Mammary epithelial cell (primary cell): ENCODE data around the gene AGER.

Source experiments
- EZH2 ChIP-seq: IDR thresholded peaks from 2 replicates; pipeline ENCODE4 v1.6.1; 2012; ENCODE audit warnings: low read length, inconsistent platforms, borderline replicate concordance
- TF ChIP-seq, protein P1 (sequence below), 2 donors: IDR thresholded peaks in 1 of 2; conservative IDR thresholded peaks in 1 of 2; 2 replicates each; pipeline ENCODE4 v1.5.1; 2011 to 2012; ENCODE audit warnings: inconsistent platforms in 2 of 2, low read length in 2 of 2, mild to moderate bottlenecking in 2 of 2, control low read depth in 1 of 2, low read depth in 1 of 2; ENCODE audit not compliant: insufficient read depth in 1 of 2; ENCODE audit errors: extremely low read depth in 1 of 2

DNA sequence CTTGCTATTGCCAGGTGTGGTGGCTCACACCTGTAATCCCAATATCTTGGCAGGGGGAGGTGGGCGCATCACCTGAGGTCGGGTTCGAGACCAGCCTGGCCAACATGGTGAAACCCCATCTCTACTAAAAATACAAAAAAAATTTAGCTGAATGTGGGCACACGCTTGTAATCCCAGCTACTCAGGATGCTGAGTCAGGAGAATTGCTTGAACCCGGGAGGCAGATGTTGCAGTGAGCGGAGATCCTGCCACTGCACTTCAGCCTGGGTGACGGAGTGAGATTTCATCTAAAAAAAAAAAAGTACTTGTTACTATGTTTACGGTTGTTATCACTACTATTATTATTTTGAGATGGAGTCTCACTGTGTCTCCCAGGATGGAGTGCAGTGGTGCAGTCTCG, 27.2 kb downstream of the AGER start:
- TF ChIP-seq, protein P1, sequence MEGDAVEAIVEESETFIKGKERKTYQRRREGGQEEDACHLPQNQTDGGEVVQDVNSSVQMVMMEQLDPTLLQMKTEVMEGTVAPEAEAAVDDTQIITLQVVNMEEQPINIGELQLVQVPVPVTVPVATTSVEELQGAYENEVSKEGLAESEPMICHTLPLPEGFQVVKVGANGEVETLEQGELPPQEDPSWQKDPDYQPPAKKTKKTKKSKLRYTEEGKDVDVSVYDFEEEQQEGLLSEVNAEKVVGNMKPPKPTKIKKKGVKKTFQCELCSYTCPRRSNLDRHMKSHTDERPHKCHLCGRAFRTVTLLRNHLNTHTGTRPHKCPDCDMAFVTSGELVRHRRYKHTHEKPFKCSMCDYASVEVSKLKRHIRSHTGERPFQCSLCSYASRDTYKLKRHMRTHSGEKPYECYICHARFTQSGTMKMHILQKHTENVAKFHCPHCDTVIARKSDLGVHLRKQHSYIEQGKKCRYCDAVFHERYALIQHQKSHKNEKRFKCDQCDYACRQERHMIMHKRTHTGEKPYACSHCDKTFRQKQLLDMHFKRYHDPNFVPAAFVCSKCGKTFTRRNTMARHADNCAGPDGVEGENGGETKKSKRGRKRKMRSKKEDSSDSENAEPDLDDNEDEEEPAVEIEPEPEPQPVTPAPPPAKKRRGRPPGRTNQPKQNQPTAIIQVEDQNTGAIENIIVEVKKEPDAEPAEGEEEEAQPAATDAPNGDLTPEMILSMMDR (conservative IDR thresholded peaks at IDR 0.05 in 1 of 2, IDR thresholded peaks at IDR 0.05 in 1 of 2; ENCODE audit: extremely low read depth in 1 of 2, insufficient read depth in 1 of 2, low read depth in 1 of 2, low read length in 2 of 2) = no peak
- TF ChIP-seq EZH2 = no peak
